ENCODE results near the gene MSI2. TPM values are rescaled to one million over a fixed set of nuclear protein-coding genes. Genes with fewer than 3 reads are reported as not detected.

MSI2 gene
- polyA plus RNA-seq, 1 donor from 2014 or later = 3.8 TPM

DNA sequence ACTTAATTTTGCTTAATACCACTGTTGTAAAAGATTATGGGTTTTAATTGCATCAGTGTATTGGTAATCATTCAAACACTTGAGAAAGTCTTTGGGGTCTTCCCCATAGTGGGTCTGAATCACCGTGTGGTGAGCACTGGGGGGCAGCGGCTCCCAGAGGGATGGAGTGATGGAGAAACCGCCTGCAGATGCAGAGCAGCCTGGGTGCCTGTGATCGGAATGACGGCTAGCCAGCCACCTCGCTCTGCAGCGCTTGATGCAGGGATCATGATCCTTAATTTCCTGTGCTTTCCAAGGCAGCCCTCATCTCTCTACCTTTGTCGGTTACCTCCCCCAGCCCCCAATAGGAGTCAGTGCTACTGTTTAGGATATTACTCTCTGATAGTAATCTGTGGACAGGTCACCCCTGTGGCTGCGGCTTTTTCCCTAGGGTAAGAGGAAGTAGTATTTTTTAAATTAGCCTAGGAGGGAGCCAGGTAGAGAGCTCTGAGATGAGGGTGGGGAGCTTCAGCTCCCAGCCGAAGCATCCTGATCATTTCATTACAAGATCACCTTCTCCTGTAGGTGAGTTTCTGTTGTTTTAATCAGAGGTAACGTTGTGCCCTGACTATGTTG lies 135.6 kb downstream of the MSI2 start:
- peaks cover 2 to 15% (median 10%) of the 10 kb centered on the region in 3 donors for H3K9me3 Mint-ChIP-seq
- H3K27me3 Mint-ChIP-seq = no peaks in the 10 kb centered on the region
- no peak overlapping the region for H3K27ac Mint-ChIP-seq
- peaks cover 15% of the 10 kb centered on the region for H3K36me3 Mint-ChIP-seq
- no peak overlapping the region for H3K4me3 Mint-ChIP-seq
- peaks cover 0 to 4% (median 2%) of the 10 kb centered on the region in 3 donors for H3K4me1 Mint-ChIP-seq

DNA sequence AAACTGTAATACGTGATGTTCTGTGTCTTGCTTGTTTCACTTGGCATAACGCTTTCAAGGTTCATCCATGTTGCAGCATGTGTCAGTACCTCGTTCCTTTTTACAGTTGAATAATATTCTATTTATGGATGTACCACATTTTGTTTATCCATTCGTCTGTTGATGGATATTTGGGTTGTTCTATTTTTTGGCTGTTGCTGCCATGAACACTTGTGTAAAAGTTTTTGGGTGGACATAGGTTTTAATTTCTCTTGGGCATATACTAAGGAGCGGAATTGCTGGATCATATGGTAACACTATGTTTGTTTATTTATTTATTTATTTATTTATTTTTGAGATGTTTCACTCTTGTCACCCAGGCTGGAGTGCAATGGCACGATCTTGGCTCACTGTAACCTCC lies 137.0 kb downstream of the MSI2 start:
- Mint-ChIP-seq H3K36me3 (peaks cover 15% of the 10 kb centered on the region), H3K4me3 (no peak overlapping the region), H3K27ac (no peak overlapping the region), H3K27me3 (no peaks in the 10 kb centered on the region), H3K4me1 (peaks cover 2 to 4% (median 4%) of the 10 kb centered on the region in 3 donors), H3K9me3 (peaks cover 2 to 10% (median 3%) of the 10 kb centered on the region in 3 donors)

- H3K36me3 Mint-ChIP-seq = peaks cover 11% of the 10 kb centered on the region
- H3K4me3 Mint-ChIP-seq = no peak overlapping the region
- H3K4me1 Mint-ChIP-seq = peaks cover 2 to 5% (median 3%) of the 10 kb centered on the region in 3 donors
- peaks cover 2 to 10% (median 3%) of the 10 kb centered on the region in 3 donors for H3K9me3 Mint-ChIP-seq
- no peak overlapping the region for H3K27ac Mint-ChIP-seq
- no peaks in the 10 kb centered on the region for H3K27me3 Mint-ChIP-seq
Measured at GRCh38 chr17:57394375-57394774, 138.1 kb downstream of the MSI2 start.

GRCh38 chr17:57395721-57396321 lies 139.5 kb downstream of the MSI2 start:
- H3K27ac Mint-ChIP-seq = peak overlapping the region in 1 of 3 donors; percentile 41
- peaks cover 2 to 5% (median 5%) of the 10 kb centered on the region in 3 donors for H3K4me1 Mint-ChIP-seq
- H3K27me3 Mint-ChIP-seq = no peaks in the 10 kb centered on the region
- peaks cover 11% of the 10 kb centered on the region for H3K36me3 Mint-ChIP-seq
- peaks cover 2 to 10% (median 3%) of the 10 kb centered on the region in 3 donors for H3K9me3 Mint-ChIP-seq
- H3K4me3 Mint-ChIP-seq = no peak overlapping the region

DNA sequence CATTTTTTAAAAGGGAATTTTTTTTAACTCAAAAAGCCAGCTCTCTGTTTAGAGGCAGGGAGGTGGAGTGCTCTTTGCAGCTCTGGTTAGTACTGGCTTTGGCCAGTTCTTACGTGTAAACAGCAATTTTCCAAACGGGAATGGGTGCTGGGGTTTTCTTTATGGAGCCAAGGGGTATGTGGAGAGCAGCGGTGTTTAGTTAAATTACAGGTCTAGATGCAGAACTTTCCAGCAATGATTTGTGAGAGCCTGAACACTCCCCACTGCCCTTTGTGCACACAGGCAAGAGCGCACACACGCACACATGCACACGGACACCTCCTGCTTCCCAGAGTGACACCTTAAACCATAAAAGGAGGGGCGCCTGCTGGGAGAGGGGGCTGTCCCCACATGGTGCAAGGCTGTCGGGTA lies 140.2 kb downstream of the MSI2 start:
- Mint-ChIP-seq H3K27me3 (no peaks in the 10 kb centered on the region), H3K27ac (peak overlapping the region in 1 of 3 donors; percentile 41), H3K4me1 (peaks cover 2 to 5% (median 5%) of the 10 kb centered on the region in 3 donors), H3K4me3 (no peak overlapping the region), H3K36me3 (peaks cover 11% of the 10 kb centered on the region), H3K9me3 (peaks cover 0 to 10% (median 3%) of the 10 kb centered on the region in 3 donors)

- Mint-ChIP-seq H3K36me3 (peaks cover 8% of the 10 kb centered on the region), H3K4me1 (peaks cover 2 to 5% (median 5%) of the 10 kb centered on the region in 3 donors)
Measured at GRCh38 chr17:57397402-57397801, 141.1 kb downstream of the MSI2 start.

GRCh38 chr17:57399690-57400089 lies 143.4 kb downstream of the MSI2 start:
- Mint-ChIP-seq H3K4me3 (no peak overlapping the region), H3K9me3 (no peaks in the 10 kb centered on the region), H3K36me3 (peaks cover 5% of the 10 kb centered on the region), H3K27me3 (no peaks in the 10 kb centered on the region), H3K27ac (no peak overlapping the region), H3K4me1 (peaks cover 2 to 5% (median 5%) of the 10 kb centered on the region in 3 donors)

More at GRCh38 chr17:57397402-57397801, 141.1 kb downstream of the MSI2 start:
- Mint-ChIP-seq H3K9me3 (peaks cover 0 to 10% (median 3%) of the 10 kb centered on the region in 3 donors), H3K4me3 (no peak overlapping the region), H3K27me3 (no peaks in the 10 kb centered on the region), H3K27ac (no peak overlapping the region)

DNA sequence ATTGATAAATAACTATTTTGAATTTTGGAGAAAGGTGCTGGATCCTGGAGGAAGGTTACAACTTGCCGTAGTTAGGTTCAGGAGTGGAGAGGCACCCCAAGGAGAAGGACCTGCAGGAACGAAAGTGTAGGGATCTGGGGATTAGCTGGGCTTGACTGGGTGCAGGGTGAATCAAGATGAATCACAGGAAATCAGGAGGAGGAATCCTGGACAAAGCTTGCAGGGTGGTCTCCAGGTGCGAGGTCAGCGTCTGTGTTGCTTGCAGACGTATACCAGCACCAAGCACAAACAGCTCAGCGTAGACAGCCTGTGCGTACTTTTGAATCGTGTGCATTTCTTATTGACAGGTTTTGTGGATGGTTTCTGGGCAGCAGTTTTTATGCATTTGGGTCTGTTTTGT lies 144.3 kb downstream of the MSI2 start:
- H3K9me3 Mint-ChIP-seq = no peaks in the 10 kb centered on the region
- peak overlapping the region in 1 of 3 donors; percentile 37 for H3K27ac Mint-ChIP-seq
- H3K36me3 Mint-ChIP-seq = peaks cover 5% of the 10 kb centered on the region
- H3K4me3 Mint-ChIP-seq = no peak overlapping the region
- peaks cover 0 to 5% (median 3%) of the 10 kb centered on the region in 3 donors for H3K4me1 Mint-ChIP-seq
- no peaks in the 10 kb centered on the region for H3K27me3 Mint-ChIP-seq

GRCh38 chr17:57401556-57402488 lies 145.5 kb downstream of the MSI2 start:
- H3K27ac Mint-ChIP-seq = no peak overlapping the region
- peaks cover 0 to 6% (median 5%) of the 10 kb centered on the region in 3 donors for H3K4me1 Mint-ChIP-seq

DNA sequence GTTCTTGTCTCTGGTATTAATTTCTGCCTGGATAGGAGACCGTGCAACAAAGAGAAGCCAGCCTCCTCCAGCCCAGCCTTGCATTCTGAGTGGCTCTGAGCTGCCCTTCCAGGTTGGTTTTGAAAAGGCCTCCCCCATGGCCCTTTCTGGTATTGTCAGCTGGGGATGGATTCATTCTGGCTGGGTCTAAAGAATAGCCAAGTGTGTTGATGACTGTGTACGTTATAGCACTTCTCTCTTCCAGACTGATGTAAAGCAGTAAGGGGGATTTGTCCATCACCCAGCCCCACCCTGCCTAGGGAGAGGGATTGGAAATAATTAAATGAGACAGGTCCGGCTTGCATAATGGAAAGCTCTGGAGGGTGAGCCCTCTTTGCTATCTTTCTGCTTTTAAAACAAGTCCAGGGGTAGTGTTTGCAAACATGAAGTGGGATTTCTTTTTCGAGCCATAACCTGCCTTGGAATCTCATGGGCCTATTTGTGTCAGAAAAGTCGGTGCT lies 146.4 kb downstream of the MSI2 start:
- H3K4me3 Mint-ChIP-seq = no peak overlapping the region
- H3K4me1 Mint-ChIP-seq = peaks cover 4 to 15% (median 12%) of the 10 kb centered on the region in 3 donors
- no peaks in the 10 kb centered on the region for H3K9me3 Mint-ChIP-seq
- no peak overlapping the region for H3K27ac Mint-ChIP-seq
- peaks cover 5% of the 10 kb centered on the region for H3K36me3 Mint-ChIP-seq
- no peaks in the 10 kb centered on the region for H3K27me3 Mint-ChIP-seq

More at GRCh38 chr17:57401556-57402488, 145.5 kb downstream of the MSI2 start:
- H3K36me3 Mint-ChIP-seq = peaks cover 5% of the 10 kb centered on the region
- H3K9me3 Mint-ChIP-seq = no peaks in the 10 kb centered on the region
- H3K4me3 Mint-ChIP-seq = no peak overlapping the region
- no peaks in the 10 kb centered on the region for H3K27me3 Mint-ChIP-seq

GRCh38 chr17:57403236-57403635 lies 146.9 kb downstream of the MSI2 start:
- peaks cover 9 to 18% (median 16%) of the 10 kb centered on the region in 3 donors for H3K4me1 Mint-ChIP-seq
- H3K4me3 Mint-ChIP-seq = no peak overlapping the region
- no peaks in the 10 kb centered on the region for H3K27me3 Mint-ChIP-seq
- no peak overlapping the region for H3K27ac Mint-ChIP-seq
- H3K9me3 Mint-ChIP-seq = no peaks in the 10 kb centered on the region
- peaks cover 3% of the 10 kb centered on the region for H3K36me3 Mint-ChIP-seq

GRCh38 chr17:57404073-57404472 lies 147.8 kb downstream of the MSI2 start:
- Mint-ChIP-seq H3K4me1 (peaks cover 10 to 24% (median 18%) of the 10 kb centered on the region in 3 donors), H3K27me3 (no peaks in the 10 kb centered on the region), H3K4me3 (no peak overlapping the region), H3K9me3 (no peaks in the 10 kb centered on the region), H3K27ac (no peak overlapping the region), H3K36me3 (peaks cover 2% of the 10 kb centered on the region)

DNA sequence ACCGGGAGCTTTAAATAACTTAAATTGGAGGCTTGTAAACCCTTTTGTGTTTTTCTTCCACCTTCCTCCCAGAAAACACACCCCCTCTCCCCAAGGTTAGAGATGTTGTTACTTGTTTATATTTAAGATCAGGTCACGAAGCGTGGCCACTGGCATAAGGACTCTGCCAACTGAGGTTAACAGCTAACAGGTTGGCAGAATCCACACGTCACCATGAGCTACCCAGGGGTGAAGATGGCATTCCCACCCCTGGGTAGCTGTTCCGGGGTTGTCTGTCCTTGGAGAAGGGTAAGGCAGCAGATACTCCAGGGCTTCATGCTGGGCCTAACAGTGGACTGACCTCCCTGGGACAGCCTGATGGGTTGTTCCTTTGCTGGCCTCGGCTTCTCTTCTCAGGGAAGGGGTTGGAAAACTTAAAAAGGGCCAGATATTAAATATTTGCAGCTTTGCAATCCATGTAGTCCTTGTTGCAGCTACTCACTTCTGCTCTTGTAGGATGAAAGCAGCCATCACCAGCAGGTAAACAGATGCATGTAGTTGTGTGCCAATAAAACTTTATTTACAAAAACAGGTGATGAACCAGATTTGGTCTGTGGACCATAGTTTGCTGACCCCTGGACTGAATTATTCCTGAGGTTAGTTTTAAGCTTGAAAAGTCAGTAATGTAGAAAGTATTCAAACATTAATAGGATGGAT lies 148.6 kb downstream of the MSI2 start:
- Mint-ChIP-seq H3K27me3 (no peaks in the 10 kb centered on the region), H3K36me3 (peaks cover 5% of the 10 kb centered on the region), H3K9me3 (no peaks in the 10 kb centered on the region), H3K4me1 (peaks cover 10 to 28% (median 19%) of the 10 kb centered on the region in 3 donors), H3K4me3 (no peak overlapping the region), H3K27ac (no peak overlapping the region)

DNA sequence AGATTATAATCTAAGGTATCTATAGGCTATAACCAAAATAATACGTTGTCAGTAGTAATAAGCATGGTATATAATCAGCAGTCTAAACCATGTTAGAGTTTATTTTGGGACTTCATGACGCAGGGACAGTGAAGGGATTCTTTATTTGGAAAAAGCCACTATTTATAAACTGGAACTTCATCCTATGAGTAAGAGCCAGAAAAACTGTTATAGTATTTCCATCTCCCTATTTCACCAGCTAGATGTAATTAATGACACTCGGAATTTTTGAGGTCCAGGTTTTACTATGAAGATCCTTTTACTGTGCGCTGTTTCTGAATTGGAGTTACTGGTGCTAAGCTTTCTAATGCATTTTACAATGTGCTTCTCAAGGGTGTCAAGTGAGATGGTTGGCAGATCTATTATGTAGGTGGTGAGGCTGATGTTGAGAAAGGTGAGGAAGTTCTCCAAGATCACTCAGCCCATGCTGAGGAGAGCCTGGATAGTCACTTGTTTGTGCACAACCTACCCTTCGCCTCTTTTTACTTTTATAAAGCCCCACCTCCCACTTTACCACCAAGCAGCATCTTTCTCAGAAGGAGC lies 149.3 kb downstream of the MSI2 start:
- Mint-ChIP-seq H3K4me3 (no peak overlapping the region), H3K27ac (no peak overlapping the region)

More for the DNA sequence above, 149.3 kb downstream of the MSI2 start:
- Mint-ChIP-seq H3K9me3 (no peaks in the 10 kb centered on the region), H3K36me3 (peaks cover 5% of the 10 kb centered on the region), H3K4me1 (peaks cover 10 to 28% (median 19%) of the 10 kb centered on the region in 3 donors), H3K27me3 (no peaks in the 10 kb centered on the region)
